Right lobe of liver (tissue), 6 donors: ENCODE data around the gene TMEM207. TPM values are rescaled to one million over a fixed set of nuclear protein-coding genes. Genes with fewer than 3 reads are reported as not detected.
A peak's percentile ranks its signal among the peaks of the same experiment; 100 is the strongest.

Experiments
- ATAC-seq, 4 donors: fragments of 200-7000 bp; cut with Tn5 transposase; one replicate each; pipeline ENCODE4 v1.9.1; 2020; ENCODE audit warnings: mild to moderate bottlenecking in 4 of 4, moderate library complexity in 4 of 4
- DNase-seq, 3 donors: peaks; one replicate each; pipeline ENCODE4 v3.0.0-alpha.2; 2020
- H3K27ac ChIP-seq, 3 donors: fragments of 200-600 bp; one replicate each; pipeline ENCODE4 v1.8.0; 2022
- H3K27me3 ChIP-seq, 2 donors: fragments of 200-600 bp; one replicate each; pipeline ENCODE4 v1.8.0; 2022
- H3K36me3 ChIP-seq, 4 donors: fragments of 200-600 bp; sonication (generic) in 1 of 4; one replicate each; pipeline versions ENCODE4 v1.5.1 to v1.8.0; 2017 to 2022; ENCODE audit warnings: control low read depth in 1 of 4
- H3K4me1 ChIP-seq, 4 donors: fragments of 200-600 bp; sonication (generic) in 1 of 4; one replicate each; pipeline versions ENCODE4 v1.5.1 to v1.8.0; 2017 to 2022; ENCODE audit warnings: control low read depth in 1 of 4
- H3K4me3 ChIP-seq, 3 donors: fragments of 200-600 bp; one replicate each; pipeline ENCODE4 v1.8.0; 2022
- H3K9me3 ChIP-seq, 4 donors: fragments of 200-600 bp; sonication (generic) in 1 of 4; one replicate each; pipeline versions ENCODE4 v1.5.1 to v1.8.0; 2017 to 2022; ENCODE audit warnings: control low read depth in 1 of 4
- CTCF ChIP-seq, 4 donors: fragments of 200-600 bp in 3 of 4; fragments of 450-650 bp in 1 of 4; IDR thresholded peaks; one replicate each; pipeline versions ENCODE4 v1.5.1 to v1.8.0; 2016 to 2022; ENCODE audit warnings: antibody characterized with exemption in 4 of 4, mild to moderate bottlenecking in 2 of 4
- POLR2A ChIP-seq: fragments of 450-650 bp; IDR thresholded peaks from one replicate; pipeline ENCODE4 v1.6.1; 2017; ENCODE audit warnings: antibody characterized with exemption, mild to moderate bottlenecking
- WGBS: methylation state at CpG from one replicate; pipeline ENCODE4 v1.1.6; 2018; ENCODE audit warnings: low coverage, low lambda C conversion rate; ENCODE audit not compliant: insufficient coverage; ENCODE audit errors: missing lambda C conversion rate; 5-methylcytosine and 5-hydroxymethylcytosine counted together
- intact Hi-C, 2 donors: fragments of 100-400 bp; cut with DNase I; formaldehyde crosslinking; loops; one replicate each; pipeline versions ENCODE4 v1.11.2 to v1.14.1; 2022
- total RNA-seq, 6 experiments: library from RNA; depleted of rRNA in 2 of 6; stranded (reverse); fragments of >200 nt in 2 of 6; fragmentation: NEBNext Ultra II Directional in 3 of 6; extraction: Animal tissue kit (Norgen Biotek cat#: 25700) in 3 of 6; gene quantifications; one replicate each; pipeline versions ENCODE4 v1.1.0 to v1.2.4, GENCODE V29; 2016 to 2023
- donor health status: DM: no; HTN: yes; CAD: no.
- donor health status: DM: no; HTN: no; CAD: no.
- donor health status: DM: no; HTN: no; CAD: no.
- donor health status: DM: no; HTN: yes; CAD: no.
- donor health status: DM: no; HTN: yes; CAD: no.

TMEM207 gene
- total RNA-seq, 6 experiments from 2014 or later = not detected

DNA sequence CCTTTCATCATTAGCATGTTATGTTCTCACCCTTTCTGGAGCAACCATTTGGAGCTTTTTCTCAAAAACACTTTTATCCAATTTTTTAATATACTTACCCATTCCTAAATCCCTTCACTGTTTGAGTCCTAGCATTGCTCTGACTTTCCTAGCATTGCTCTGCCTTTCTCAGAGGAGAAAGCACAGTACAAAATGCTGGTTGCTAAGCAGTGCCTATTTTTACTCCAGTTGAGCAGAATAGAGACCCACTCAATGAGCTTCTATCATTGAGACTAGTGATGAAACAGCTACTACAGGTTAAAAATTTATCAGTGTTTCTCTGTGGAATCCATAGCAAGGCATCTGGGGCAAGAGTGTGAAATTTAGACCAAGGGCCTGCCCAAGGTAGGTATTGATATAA lies 42.4 kb upstream of the TMEM207 start:
- Histone ChIP-seq H3K9me3 (no peaks in the 10 kb centered on the region), H3K36me3 (no peaks in the 10 kb centered on the region), H3K27me3 (no peaks in the 10 kb centered on the region), H3K4me3 (no peak overlapping the region), H3K27ac (no peak overlapping the region), H3K4me1 (no peaks in the 10 kb centered on the region)
- no peak for ATAC-seq
- TF ChIP-seq POLR2A = no peak
- no peak for TF ChIP-seq CTCF (IDR thresholded peaks at IDR 0.05)
- no peak for DNase-seq
- intact Hi-C loops = no loop called here

DNA sequence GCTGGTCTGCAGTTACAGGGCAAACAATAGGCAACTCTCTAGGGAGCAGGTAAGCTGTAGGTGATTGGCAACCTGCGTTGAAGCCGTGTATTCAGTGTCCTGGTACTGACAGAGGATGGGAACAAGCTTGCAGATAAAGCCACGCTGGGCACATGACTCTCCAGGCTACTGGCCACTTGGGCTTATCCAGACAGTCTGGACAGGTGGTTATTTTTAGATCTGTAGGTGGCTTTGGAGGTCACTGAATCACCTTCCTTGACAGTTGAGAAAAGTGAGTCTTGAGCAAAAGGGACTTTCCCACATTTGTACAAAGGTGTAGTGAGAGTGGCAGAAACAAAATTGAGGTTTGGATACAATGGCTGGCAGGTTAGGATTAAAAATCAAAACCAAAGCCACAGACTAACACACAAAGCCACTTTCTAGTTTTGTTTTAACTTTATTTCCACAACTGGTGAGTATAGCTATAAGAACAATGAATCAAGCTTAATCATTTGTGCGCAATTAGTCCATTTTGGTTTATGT lies 41.9 kb upstream of the TMEM207 start:
- 59% methylated on average over 3 of the region's 4 CpGs for WGBS
- TF ChIP-seq POLR2A = no peak
- no peak for TF ChIP-seq CTCF (IDR thresholded peaks at IDR 0.05)
- intact Hi-C loops = no loop called here
- Histone ChIP-seq H3K4me3 (no peak overlapping the region), H3K36me3 (no peaks in the 10 kb centered on the region), H3K27me3 (no peaks in the 10 kb centered on the region), H3K4me1 (no peaks in the 10 kb centered on the region), H3K9me3 (no peaks in the 10 kb centered on the region), H3K27ac (no peak overlapping the region)
- ATAC-seq = peak in 1 of 4 donors; percentile 37
- DNase-seq = no peak

DNA sequence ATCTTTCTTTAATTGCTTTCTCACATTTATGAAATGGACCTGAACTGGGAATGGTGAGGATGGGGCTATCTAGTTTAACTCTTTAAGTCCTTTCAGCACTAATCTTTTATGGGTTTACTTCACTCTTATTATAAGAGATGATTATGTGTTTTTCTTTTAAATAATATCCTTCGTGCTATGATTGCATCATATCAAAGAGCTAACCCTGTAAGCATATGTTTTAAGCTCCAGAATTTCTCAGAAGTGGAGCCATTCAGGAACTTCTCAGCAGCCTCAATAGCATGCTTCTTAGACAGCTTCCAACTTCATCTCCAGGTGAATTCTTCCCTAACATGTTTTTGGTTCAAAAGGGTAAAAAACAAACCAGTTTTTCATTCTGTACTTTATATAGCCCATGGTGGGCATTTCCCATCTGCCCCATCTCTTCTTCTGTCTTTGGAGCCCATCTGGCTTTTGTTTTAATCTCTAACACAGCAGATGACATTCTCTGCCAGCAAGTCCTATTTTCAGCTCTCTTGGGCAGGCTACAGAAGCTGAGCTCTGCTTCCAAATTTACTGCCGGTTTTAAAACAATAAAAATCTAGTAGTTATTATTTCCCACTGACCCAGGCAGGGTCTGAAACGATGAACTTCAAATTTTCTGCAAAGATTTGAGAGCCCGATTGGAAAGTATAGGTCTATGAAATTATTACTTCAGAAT lies 37.4 kb upstream of the TMEM207 start:
- H3K4me1 ChIP-seq = no peaks in the 10 kb centered on the region
- 66% methylated on average over 4 of the region's 4 CpGs for WGBS
- no peak overlapping the region for H3K4me3 ChIP-seq
- DNase-seq = no peak
- H3K27ac ChIP-seq = no peak overlapping the region
- TF ChIP-seq POLR2A (no peak), CTCF (IDR thresholded peaks at IDR 0.05) (no peak)
- H3K9me3 ChIP-seq = no peaks in the 10 kb centered on the region
- H3K36me3 ChIP-seq = no peaks in the 10 kb centered on the region
- intact Hi-C loops = no loop called here
- H3K27me3 ChIP-seq = no peaks in the 10 kb centered on the region
- no peak for ATAC-seq

- 33% methylated on average over 1 of the region's 1 CpG for WGBS
- H3K9me3 ChIP-seq = no peaks in the 10 kb centered on the region
- H3K4me3 ChIP-seq = no peak overlapping the region
- no peak overlapping the region for H3K27ac ChIP-seq
- H3K4me1 ChIP-seq = no peaks in the 10 kb centered on the region
- ATAC-seq (no peak), DNase-seq (no peak)
- H3K36me3 ChIP-seq = no peaks in the 10 kb centered on the region
- intact Hi-C loops = no loop called here
- no peaks in the 10 kb centered on the region for H3K27me3 ChIP-seq
- TF ChIP-seq CTCF (IDR thresholded peaks at IDR 0.05) (no peak), POLR2A (no peak)
These were observed 36.8 kb upstream of the TMEM207 start for GRCh38 chr3:190486533-190486864.
